Loucy (cell line): ENCODE measurements around the gene N4BP2L2.

Source experiments
- H2AFZ ChIP-seq: fragments of 200-600 bp; sonication (generic); 2 replicates; pipeline ENCODE4 v1.6.0; 2016; ENCODE audit warnings: antibody characterized with exemption, mild to moderate bottlenecking, low read length, moderate library complexity
- H3F3A ChIP-seq: fragments of 200-600 bp; 2 replicates; pipeline ENCODE4 v1.6.0; 2016; ENCODE audit warnings: antibody characterized with exemption, low read depth, mild to moderate bottlenecking
- H3K27me3 ChIP-seq: fragments of 200-600 bp; sonication (generic); 2 replicates; pipeline ENCODE4 v1.6.1; 2014; ENCODE audit warnings: low read length, mild to moderate bottlenecking; ENCODE audit not compliant: insufficient read depth, poor library complexity, severe bottlenecking
- H3K36me3 ChIP-seq: fragments of 200-600 bp; sonication (generic); 2 replicates; pipeline ENCODE4 v1.6.1; 2016; ENCODE audit warnings: low read length; ENCODE audit not compliant: insufficient read depth
- H3K4me1 ChIP-seq: fragments of 200-600 bp; sonication (generic); 2 replicates; pipeline ENCODE4 v1.5.1; 2014; ENCODE audit warnings: low read length, mild to moderate bottlenecking; ENCODE audit not compliant: insufficient read depth, poor library complexity, severe bottlenecking
- H3K4me2 ChIP-seq: fragments of 200-600 bp; sonication (generic); 2 replicates; pipeline ENCODE4 v1.6.0; 2014; ENCODE audit warnings: antibody characterized with exemption, low read length, low read depth, mild to moderate bottlenecking; ENCODE audit not compliant: poor library complexity, severe bottlenecking
- H3K4me3 ChIP-seq: fragments of 200-600 bp; sonication (generic); 2 replicates; pipeline ENCODE4 v1.5.1; 2014; ENCODE audit warnings: low read length, mild to moderate bottlenecking, mixed read lengths; ENCODE audit not compliant: poor library complexity, severe bottlenecking
- H3K79me2 ChIP-seq: fragments of 200-600 bp; sonication (generic); 2 replicates; pipeline ENCODE4 v1.6.1; 2014; ENCODE audit warnings: low read length; ENCODE audit not compliant: insufficient read depth
- H3K9ac ChIP-seq: fragments of 200-600 bp; sonication (generic); 2 replicates; pipeline ENCODE4 v1.6.0; 2014; ENCODE audit warnings: mild to moderate bottlenecking, low read depth, low read length, moderate library complexity; ENCODE audit not compliant: poor library complexity, severe bottlenecking
- H3K9me2 ChIP-seq: fragments of 200-600 bp; sonication (generic); replicated peaks from 2 replicates; pipeline ENCODE4 v1.6.1; 2016; ENCODE audit warnings: low read depth, low read length, mixed read lengths
- H3K9me3 ChIP-seq: fragments of 200-600 bp; sonication (generic); 2 replicates; pipeline ENCODE4 v1.6.1; 2014; ENCODE audit warnings: mild to moderate bottlenecking, antibody characterized with exemption, low read length, low read depth; ENCODE audit not compliant: insufficient read depth
- H4K20me1 ChIP-seq: fragments of 200-600 bp; sonication (generic); 2 replicates; pipeline ENCODE4 v1.6.0; 2014; ENCODE audit warnings: antibody characterized with exemption, low read length, mild to moderate bottlenecking; ENCODE audit not compliant: insufficient read depth, poor library complexity, severe bottlenecking
- CTCF ChIP-seq: fragments of 200-600 bp; sonication (generic); conservative IDR thresholded peaks from 2 replicates; pipeline ENCODE4 v1.5.1; 2014; ENCODE audit warnings: mild to moderate bottlenecking, antibody characterized with exemption, low read length
- EZH2phosphoT487 ChIP-seq: fragments of 200-600 bp; IDR thresholded peaks from 2 replicates; pipeline ENCODE4 v1.6.1; 2018; ENCODE audit warnings: antibody characterized with exemption, mild to moderate bottlenecking, moderate library complexity, borderline replicate concordance

Gene N4BP2L2

GRCh38 chr13:32497589-32497988 is 41.0 kb downstream of the N4BP2L2 start:
- no peaks in the 10 kb centered on the region for H3K36me3 ChIP-seq
- no peaks in the 10 kb centered on the region for H3K9me3 ChIP-seq
- H3K9ac ChIP-seq: no peak overlapping the region
- no peak overlapping the region for H3K4me2 ChIP-seq
- H3K9me2 ChIP-seq: no peaks in the 10 kb centered on the region
- H3K4me1 ChIP-seq: peaks cover 8% of the 10 kb centered on the region
- H3K27me3 ChIP-seq: no peaks in the 10 kb centered on the region
- no peaks in the 10 kb centered on the region for H4K20me1 ChIP-seq
- no peaks in the 10 kb centered on the region for H3K79me2 ChIP-seq
- no peak overlapping the region for H2AFZ ChIP-seq
- TF ChIP-seq EZH2phosphoT487 (no peak), CTCF (no peak)
- H3K4me3 ChIP-seq: no peak overlapping the region
- no peaks in the 10 kb centered on the region for H3F3A ChIP-seq

GRCh38 chr13:32496599-32497160 is 41.9 kb downstream of the N4BP2L2 start:
- no peaks in the 10 kb centered on the region for H4K20me1 ChIP-seq
- H2AFZ ChIP-seq: no peak overlapping the region
- no peaks in the 10 kb centered on the region for H3K9me3 ChIP-seq
- H3K9me2 ChIP-seq: no peaks in the 10 kb centered on the region
- H3K27me3 ChIP-seq: no peaks in the 10 kb centered on the region
- H3K9ac ChIP-seq: no peak overlapping the region
- H3F3A ChIP-seq: no peaks in the 10 kb centered on the region
- peaks cover 8% of the 10 kb centered on the region for H3K4me1 ChIP-seq
- no peak overlapping the region for H3K4me2 ChIP-seq
- H3K36me3 ChIP-seq: no peaks in the 10 kb centered on the region
- H3K79me2 ChIP-seq: no peaks in the 10 kb centered on the region
- TF ChIP-seq EZH2phosphoT487 (no peak), CTCF (no peak)
- no peak overlapping the region for H3K4me3 ChIP-seq

- Histone ChIP-seq H3K27me3 (no peaks in the 10 kb centered on the region), H2AFZ (no peak overlapping the region), H3K4me3 (no peak overlapping the region), H3K9me2 (no peaks in the 10 kb centered on the region), H4K20me1 (no peaks in the 10 kb centered on the region), H3K36me3 (no peaks in the 10 kb centered on the region), H3K79me2 (no peaks in the 10 kb centered on the region), H3K9ac (no peak overlapping the region), H3K4me2 (no peak overlapping the region), H3K9me3 (no peaks in the 10 kb centered on the region), H3F3A (no peaks in the 10 kb centered on the region), H3K4me1 (peaks cover 8% of the 10 kb centered on the region)
- TF ChIP-seq EZH2phosphoT487: no peak
- TF ChIP-seq CTCF: no peak
Observed at GRCh38 chr13:32495841-32496240, 42.8 kb downstream of the N4BP2L2 start.
